VCaP (cell line): ENCODE measurements around the gene PDE2A.
A peak's percentile ranks its signal among the peaks of the same experiment; 100 is the strongest.

ENCODE experiments used
- H3K27ac ChIP-seq: fragments of 450-650 bp; 2 replicates; pipeline ENCODE4 v1.5.1; 2017
- TF ChIP-seq, protein P1 (sequence below): fragments of 450-650 bp; conservative IDR thresholded peaks from 2 replicates; pipeline ENCODE4 v1.5.1; 2017; ENCODE audit warnings: mild to moderate bottlenecking, moderate library complexity

The PDE2A gene

DNA sequence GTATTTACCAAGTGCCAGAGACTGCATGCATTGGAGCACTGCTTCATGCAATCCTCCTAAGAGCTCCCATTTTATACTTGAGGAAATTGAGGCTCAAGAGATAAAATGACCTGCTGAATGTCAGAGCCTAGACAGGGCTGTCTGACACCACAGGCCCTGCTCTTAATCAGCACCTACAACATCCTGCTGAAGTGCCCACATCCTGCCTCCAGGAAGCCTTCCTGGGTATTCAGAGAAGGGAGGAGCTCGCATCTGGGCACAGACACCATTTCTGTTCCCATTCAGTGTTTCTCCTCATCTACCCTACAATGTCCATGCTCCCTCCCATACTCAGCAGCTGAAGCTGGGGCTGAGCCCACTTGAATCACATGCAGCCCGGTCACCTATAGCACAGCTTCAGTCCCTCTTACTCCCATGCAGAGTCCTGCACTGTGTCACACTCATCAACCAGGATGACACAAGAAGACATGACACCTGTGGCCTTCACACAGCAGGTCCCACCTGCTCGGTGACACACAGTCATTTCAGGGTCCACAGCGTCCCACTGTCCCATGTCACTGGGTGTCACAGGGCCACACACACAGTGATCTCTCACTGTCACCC, 53.1 kb downstream of the PDE2A start:
- H3K27ac ChIP-seq: no peak overlapping the region
- TF ChIP-seq, protein P1, sequence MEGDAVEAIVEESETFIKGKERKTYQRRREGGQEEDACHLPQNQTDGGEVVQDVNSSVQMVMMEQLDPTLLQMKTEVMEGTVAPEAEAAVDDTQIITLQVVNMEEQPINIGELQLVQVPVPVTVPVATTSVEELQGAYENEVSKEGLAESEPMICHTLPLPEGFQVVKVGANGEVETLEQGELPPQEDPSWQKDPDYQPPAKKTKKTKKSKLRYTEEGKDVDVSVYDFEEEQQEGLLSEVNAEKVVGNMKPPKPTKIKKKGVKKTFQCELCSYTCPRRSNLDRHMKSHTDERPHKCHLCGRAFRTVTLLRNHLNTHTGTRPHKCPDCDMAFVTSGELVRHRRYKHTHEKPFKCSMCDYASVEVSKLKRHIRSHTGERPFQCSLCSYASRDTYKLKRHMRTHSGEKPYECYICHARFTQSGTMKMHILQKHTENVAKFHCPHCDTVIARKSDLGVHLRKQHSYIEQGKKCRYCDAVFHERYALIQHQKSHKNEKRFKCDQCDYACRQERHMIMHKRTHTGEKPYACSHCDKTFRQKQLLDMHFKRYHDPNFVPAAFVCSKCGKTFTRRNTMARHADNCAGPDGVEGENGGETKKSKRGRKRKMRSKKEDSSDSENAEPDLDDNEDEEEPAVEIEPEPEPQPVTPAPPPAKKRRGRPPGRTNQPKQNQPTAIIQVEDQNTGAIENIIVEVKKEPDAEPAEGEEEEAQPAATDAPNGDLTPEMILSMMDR: no peak

DNA sequence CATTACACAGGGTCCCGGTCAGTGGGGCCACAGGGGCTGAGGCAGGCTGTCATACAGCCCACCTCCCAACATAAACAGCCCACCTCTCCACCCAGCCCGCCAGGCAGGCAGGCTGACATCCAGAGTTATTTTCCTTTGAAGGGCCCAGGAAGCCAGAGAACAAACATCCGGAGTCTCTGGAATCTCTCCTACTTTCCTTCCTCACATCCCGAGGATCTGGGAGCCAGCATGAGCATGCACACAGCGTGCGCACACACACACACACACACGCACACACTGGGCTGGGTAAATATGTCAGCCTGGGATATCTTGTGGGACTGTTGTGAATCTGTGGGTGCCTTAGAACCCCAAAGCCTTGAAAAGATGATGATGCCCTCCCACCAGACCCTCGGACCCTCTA, 55.4 kb downstream of the PDE2A start:
- peak overlapping the region; percentile 79 for H3K27ac ChIP-seq
- TF ChIP-seq, protein P1: no peak

DNA sequence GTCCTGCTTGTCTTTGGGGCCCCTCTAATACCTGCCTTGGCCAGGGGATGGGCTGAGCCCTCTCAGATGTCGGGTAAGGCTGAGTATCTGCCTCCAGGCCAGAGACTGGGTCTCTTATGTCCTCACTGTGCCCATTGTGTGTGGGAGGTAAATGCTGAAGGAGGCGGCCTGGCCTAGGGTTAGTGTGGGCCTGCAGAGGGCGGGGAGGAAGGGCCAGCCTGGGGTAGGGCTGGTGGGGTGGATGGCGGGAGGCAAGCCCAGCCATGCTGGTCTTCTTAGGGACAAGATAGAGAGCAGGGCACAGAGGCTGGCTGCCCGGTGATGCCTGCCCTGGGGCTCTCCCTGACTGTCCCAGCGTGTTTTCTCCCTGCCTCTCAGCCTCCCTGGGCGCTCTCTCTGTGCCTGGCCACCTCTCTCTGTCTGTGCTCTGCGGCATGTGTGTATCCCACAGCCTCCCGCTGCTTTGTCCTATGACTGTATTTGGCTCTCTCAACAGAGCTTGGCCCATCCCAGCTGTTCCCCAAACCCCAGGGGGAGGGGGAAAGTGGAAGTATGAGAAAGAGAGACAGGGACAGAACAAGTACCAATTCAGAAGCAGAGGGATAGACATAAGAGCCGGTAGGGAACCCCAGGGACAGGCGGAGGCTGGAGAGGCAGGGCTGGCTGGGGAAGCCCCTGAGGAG, 57.0 kb downstream of the PDE2A start:
- H3K27ac ChIP-seq: peak overlapping the region; percentile 79; the same call in 1 of the 2 replicates
- TF ChIP-seq, protein P1: no peak

DNA sequence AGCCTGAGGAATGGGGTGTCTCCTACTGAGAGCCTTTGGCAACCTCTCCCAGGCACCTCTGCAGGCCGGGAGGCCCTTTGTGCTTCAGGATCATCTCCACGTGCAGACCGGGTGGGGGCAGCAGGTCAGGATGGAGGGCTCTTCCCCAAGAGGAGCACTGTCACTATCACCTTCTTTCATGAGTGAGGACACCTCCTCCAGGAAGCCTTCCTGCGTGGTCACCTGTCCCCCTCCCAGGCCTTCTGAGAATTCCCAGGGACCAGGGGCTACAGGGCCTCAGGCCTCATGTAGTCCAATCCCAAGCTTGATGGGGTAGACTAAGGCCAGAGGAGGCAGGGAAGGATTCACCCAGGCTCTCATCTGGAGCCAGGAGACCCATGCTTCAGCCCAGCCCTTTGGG, 57.6 kb downstream of the PDE2A start:
- TF ChIP-seq, protein P1: no peak
- H3K27ac ChIP-seq: peak overlapping the region; percentile 79; the same call in 1 of the 2 replicates

DNA sequence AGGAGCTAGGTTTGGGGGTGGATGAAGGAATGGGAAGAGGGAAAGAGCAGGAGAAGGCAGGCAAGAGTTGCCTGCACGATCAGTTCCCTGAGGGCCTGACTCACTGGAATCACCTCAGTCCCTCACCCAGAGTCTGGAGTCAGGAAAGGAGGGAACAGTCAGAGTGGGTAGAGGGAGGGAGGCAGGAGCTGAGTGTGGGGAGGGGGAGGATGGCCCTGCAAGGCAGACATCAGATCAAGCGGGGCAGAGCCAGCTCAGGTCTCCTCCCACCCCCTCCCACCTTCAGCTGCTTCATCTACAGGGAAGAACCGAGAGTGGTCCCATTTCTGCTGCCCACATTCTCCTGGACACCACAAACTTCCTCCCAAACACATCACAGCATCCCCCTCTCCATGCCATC, 58.9 kb downstream of the PDE2A start:
- TF ChIP-seq, protein P1: no peak
- H3K27ac ChIP-seq: no peak overlapping the region

DNA sequence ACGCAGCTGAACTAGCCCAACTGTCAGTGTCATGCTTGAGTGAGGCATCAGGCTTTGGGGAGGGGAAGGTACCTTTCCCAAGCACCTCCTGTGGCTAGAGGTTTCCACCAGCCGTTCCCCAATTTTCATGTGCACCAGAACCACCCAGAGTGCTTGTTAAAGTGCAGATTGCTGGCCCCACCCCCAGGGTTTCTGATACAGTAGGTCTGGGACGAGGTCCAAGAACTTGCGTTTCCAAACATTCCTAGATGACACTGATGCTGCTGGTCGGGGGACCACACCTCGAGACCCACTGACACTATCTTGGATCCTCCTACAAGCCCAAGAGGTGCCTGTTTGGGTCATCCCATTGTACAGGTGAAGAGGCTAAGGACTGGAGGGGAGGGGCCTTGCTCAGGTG, 59.8 kb downstream of the PDE2A start:
- H3K27ac ChIP-seq: no peak overlapping the region
- TF ChIP-seq, protein P1: no peak

DNA sequence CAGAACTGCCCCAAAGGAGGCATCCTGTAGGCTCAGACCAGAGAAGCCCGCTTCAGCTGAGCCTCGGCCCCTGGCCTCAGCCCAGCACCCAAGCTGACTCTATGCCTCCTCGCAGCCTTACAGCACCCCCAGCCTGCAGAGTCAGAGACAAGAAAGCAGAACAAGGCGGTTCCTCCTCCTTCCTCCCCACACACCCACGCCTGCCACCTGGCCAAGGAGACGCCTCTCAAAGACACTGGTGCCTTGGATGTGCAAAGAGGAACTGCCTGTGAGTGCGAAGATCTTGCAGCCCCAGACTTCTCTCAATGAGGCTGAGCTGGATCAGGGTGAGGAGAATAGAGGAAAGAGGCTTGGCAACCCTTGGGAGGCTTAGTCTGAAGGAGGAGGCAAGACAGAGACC, 60.2 kb downstream of the PDE2A start:
- TF ChIP-seq, protein P1: no peak
- no peak overlapping the region for H3K27ac ChIP-seq
